ENCODE results near the gene ANKRD33B.
"Not testable (repeated sequence)": the region's sequence is repeated elsewhere in the genome, so short reads cannot be mapped to it uniquely, and the experiment has no call there.

Gene ANKRD33B

DNA sequence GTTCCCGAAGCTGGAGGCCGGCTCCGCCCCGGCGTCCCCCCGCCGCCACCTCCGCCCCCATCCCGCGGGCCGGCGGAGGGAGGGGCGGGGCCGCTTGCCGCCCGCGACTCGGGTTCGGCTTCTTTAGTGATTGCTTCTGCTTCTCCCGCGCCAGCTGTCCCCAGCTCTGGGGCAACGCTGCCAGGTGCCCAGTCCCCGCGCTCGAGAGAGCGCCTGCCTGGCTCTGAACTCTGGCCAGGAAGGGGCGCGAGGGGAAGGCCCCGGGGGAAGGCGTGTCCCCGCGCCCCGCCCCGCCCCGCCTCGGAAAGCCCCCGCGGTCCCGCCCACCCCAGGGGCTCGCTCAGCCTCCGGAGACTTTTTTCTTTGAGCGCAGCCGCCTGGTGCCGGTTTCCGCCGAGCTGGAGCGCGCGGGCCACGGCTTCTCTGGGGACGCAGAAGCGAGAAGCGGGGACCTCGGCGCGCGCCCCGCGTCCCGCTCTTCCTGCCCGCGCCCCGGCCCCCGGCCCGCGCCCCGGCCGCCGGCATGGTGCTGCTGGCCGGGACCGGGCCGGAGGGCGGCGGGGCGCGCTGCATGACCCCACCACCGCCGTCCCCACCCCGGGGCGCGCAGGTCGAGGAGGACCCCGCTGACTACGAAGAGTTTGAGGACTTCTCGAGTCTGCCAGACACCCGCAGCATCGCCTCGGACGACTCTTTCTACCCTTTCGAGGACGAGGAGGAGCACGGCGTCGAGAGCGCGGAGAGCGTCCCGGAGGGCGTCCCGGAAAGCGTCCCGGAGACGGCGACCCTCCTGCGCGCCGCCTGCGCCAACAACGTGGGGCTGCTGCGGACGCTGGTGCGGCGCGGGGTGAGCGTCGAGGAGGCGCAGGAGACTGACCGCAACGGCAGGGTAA is at the start of gene ANKRD33B:
TSS of gene ANKRD33B (plus strand) at position 126 of the 893 bp plus-strand sequence. CDS start at position 524, 398 bp downstream.
- peak; percentile 70 to 72 for DNase-seq

DNA sequence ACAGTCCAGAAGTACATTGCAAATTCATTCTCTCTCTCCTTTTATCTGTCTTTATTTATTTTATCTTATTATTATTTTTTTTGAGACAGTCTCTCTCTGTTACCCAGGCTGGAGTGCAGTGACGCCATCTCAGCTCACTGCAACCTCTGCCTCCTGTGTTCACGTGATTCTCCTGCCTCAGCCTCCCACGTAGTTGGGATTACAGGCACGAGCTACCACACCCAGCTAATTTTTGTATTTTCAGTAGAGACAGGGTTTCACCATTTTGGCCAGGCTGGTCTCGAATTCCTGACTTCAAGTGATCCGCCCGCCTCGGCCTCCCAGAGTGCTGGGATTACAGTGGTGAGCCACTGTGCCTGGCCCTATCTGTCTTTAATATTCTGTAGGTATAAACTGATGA is 49.3 kb upstream of the ANKRD33B start:
- not testable (repeated sequence) for DNase-seq

DNA sequence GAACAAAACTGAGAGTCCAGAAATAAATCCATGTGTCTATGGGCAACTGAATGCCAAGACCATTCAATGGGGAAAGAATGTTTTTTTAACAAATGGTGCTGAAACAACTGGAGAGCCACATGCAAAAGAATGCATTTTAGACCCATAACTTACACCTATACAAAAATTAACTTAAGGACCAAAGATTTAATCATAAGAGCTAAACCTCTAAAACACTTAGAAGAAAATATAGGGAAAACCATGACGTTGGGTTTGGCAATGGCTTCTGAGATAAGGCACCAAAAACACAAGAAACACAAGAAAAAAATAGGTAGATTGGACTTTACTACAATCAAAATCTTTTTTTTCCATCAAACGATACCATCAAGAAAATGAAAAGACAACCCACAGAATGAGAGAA is 48.4 kb upstream of the ANKRD33B start:
- DNase-seq = no peak

DNA sequence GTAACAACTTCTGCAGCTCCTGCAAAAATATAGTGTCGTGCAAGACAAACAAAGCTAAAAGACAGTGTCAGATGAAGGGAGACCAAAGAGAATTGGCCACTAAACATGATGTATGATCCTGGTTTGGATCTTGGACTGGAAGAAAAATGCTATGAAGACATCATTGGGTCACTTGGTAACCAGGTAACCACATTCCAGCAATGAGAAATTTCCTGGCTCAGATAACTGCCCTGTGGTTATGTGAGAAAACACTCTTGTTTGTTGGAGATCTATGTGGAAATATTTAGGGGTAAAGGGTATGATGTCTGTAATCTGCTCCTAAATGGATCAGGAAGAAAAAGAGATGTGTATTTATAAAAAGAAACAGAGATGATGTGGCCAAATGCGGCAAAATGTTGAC is 45.5 kb upstream of the ANKRD33B start:
- no peak for DNase-seq

DNA sequence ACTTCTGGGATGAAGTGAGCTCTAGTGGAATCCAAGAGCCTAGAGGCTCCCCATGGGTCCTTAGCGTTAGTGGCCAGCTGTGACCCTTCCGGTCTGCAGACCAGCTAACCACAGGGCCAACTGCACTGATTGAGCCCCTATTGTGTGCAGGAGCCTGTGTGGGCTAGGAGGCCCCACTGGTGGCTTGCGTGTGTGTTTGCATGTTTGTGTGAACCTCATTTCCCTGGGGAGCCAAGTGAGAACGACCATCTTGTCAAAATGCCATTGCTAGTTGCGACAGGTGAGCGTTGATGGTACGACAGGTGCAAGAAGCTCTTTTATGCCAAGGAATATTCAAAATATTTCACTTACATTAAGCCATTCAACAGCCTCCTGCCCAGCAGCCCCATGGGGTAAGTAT is 44.1 kb upstream of the ANKRD33B start:
- DNase-seq = no peak

DNA sequence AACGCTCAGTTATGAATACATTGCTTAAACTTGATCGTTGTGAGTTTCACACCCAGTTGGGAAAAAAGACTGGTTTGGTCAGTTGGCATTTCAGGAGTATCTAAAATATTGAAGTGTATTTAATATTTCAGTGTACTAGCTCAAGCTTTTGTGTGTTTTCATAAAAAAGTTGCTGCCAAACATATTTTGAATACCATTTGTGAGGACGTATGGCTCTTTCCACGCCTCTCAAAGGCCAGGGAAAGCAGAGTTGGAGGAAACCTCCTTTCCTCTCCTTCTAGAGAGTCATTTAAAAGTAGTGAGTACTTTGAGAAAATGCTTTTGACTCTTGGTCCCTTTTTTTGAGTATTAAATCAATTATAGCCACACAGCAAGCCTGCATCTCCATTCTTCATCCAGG is 43.2 kb upstream of the ANKRD33B start:
- no peak for DNase-seq

DNA sequence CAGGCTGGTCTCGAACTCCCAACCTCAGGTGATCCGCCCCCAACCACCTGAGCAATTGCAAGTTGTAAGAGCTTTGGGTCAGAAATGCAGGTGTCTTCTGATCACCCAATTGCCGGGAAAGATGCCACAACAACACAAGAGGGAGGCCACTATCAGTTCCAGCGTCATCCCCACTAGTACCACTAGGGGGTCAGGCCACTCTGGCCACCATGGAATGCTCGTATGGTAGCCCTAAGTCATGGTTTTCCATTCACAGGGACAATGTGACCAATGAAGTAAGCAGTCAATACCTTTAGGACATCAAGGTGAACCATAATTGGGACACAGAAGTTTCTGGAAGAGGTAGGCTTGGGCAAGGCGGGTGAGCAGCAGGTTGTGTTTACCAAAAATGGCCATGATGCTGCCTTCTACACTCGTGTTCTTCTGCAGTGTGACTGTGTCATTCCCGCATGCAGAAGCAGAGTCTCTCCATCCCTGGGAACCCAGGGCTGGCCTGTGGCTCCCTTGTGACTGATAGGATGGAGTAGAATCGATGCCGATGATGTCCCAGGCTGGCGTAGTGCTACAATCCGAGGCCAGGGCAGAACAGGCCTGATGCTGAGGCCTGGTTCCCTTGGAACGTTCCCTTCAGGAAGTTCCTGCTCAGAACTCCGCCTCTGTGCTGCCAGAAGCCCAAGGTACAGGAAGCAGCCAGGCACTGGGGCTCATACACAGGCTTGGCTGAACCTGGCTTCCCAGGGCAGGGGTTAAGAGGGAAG is 42.2 kb upstream of the ANKRD33B start:
- no peak for DNase-seq

DNA sequence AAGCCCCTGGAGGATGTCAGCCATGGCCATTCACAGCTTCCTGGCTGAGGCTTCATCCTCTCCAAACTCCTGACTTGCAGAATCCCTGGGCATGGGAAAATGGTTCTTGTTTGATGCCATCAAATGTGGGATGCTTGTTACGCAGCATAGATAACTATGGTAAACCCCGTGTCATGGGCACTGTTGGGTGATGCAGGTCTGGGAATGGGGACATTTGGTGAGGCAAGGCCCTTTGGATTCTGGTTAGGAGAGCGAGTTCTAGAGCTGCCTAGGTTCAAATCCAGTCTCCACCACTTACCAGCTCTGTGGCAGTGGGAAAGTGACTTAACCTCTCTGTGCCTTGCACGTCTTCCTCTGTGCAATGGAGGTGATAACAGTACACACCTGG is 41.7 kb upstream of the ANKRD33B start:
- DNase-seq = no peak

DNA sequence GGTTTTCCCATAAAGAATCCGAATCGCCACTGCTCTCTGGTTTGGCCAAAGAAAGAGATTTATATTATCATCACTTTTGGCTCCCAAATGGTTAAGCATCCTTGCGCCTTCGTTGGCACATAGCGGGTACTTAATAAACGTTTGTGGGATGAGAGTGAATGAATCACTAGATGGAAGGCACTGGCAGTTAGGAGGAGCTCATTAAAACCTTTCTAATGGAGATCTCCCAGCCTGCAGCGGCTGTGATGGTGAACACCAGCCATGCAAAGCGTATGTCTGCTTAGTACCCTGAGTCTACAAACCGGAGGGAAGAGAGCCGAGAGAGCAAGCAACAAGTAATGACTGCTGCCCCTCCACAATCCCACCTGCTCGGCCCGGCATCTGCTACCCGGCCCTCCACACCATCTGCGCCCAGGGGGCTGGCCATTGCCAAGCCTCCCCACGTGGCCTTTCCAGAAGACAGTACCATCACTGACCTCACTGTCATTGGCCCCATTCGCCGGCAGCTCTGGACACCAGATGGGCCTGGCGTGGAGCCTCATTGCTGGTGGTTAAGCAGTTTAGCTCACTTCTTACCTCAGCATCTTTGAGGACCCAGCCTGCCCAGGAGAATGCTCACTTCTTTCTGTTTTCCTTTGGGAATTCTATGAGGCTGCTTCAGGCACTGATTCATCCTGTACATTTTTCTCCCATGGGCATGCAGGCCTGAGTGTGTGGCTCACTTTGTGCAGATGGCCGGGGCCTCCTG is 39.3 kb upstream of the ANKRD33B start:
- no peak for DNase-seq

DNA sequence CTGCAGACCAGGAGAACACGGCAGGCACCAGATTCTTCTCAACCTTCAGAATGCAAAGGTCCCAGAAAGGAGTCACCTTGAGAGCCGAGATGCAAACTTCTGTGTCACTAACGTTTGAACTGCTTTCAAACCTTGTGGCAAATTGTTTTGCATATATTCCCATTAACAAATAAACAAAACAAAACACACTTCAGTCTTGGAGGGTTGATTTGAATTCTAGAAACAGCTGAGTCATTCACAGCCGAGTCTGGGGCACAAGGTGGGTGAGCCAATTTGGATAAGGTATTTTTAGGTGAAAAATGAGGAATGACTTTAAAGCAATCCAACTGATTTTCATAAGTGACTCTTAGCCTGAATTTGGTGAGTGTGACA is 38.8 kb upstream of the ANKRD33B start:
- no peak for DNase-seq

DNA sequence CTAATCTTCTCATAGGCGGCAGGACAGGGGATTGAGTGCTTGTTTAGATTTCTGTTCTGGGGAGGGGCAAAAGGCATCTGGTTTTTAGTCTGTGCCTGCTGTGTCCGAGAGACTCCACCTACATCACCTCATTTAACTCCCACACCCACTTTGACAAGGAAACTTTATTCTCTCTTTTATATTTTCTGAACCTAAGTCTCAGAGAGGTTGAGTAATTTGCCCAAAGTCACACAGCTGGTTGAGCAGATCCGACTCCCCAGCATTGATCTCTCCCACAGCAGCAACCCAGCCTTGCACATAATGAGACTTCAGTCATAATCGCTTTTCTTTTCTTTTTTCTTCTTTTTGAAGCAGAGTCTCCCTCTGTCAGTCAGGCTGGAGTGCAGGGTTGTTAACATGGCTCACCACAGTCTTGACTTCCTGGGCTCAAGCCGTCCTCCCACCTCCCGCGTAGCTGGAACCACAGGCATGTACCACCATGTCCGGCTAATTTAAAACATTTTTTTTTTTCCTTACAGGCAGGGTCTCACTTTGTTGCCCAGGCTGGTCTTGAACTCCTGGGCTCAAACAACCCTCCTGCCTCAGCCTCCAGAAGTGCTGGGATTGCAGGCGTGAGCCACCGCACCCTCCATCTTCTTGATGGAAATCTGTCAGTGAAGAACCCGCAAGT is 36.5 kb upstream of the ANKRD33B start:
- no peak for DNase-seq

DNA sequence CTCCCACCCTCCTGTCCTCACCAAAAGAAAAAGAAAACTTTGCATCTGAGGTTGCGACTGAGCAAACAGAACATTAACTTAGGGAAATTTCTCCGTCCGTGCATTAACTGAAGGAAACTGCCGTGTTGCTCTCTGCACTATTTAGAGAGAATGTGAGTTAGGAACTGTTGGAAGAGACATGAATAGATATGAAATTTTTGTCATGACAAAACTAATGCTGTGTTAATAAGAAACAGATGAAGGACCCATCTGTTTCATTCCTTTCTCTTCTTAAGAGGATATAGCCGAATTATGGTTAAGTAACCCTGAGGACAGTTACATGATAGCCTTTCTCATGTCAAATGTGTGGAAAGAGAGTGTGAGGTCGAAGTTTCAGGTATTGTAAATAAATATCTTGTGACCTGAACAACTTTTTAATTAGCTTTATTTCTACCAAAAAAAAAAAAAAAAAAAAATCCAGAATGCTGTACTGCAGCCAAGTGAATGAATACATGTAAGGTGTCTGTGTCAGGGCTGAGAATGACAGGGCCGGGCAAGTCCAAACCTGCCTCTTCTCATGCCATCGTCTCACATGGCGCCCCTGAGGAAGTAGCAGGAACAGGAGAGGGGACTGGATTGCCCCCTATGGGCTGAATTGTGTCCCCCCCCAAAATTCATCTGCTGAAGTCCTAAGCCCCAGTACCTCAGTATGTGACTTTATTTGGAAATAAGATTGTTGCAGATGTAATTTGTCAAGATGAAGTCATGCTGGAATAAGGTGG is 35.6 kb upstream of the ANKRD33B start:
- peak; percentile 16 to 42 for DNase-seq

DNA sequence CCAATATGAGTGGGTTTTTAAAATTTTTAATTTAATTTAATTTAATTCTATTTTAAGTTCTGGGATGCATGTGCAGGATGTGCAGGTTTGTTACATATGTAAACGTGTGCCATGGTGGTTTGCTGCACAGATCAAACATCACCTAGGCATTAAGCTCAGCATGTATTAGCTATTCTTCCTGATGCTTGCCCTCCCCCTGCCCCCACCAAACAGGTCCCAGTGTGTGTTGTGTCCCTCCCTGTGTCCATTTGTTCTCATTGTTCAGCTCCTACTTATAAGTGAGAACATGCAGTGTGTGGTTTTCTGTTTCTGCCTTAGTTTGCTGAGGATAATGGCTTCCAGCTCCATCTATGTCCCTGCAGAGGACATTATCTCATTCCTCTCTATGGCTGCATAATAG is 35.0 kb upstream of the ANKRD33B start:
- no peak for DNase-seq

DNA sequence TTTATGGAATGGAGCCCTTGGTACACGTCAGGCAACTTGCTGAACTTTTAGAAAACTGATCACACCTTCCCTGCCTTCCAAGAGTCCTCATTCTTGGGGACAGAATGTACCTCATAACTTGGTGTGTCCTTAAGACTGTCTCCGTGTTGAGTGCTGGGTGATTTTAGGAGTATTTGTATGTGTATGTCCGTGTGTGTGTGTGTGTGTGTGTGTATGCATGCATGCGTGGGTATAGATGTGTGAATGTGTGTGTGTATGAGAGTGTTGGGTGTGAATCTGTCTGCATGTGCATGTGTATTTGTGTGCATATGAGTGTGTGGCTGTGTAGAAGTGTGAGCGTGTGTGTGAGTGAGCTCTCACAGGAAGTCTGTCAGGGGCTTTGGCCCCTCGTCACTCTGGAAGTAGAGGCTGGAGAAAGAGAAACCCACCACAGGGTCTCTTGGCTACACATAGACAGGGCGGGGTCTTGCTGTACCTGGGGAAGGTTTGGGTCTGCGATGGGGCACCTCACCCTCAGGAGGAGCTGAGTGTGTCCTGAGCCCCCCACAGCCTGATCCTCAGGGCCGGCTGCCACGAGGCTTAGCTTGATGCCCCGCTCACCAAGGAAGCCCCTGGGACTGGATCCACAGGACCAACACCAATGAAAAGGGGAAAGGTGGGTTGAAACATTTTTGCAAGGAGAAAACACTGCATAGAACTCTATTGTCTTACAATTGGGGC is 33.1 kb upstream of the ANKRD33B start:
- DNase-seq = no peak

DNA sequence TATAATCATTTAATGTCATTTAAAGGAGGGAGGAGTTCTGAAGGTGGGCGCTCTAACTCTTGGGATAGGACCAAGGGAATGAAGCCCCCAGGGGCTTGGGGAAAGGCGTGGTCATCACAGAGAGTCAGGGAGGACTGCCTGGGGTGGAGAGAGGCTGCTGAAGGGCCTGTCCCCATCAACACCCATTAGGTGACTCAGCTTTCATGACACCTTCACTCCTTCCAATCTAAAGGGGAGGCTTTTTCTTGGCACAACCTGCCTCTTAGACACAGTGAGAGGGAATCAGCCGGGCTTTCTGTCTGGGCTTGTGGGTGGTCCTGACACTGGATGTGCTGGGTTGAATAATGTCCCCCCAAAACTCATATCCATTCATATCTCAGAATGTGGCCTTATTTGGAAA is 31.4 kb upstream of the ANKRD33B start:
- no peak for DNase-seq

DNA sequence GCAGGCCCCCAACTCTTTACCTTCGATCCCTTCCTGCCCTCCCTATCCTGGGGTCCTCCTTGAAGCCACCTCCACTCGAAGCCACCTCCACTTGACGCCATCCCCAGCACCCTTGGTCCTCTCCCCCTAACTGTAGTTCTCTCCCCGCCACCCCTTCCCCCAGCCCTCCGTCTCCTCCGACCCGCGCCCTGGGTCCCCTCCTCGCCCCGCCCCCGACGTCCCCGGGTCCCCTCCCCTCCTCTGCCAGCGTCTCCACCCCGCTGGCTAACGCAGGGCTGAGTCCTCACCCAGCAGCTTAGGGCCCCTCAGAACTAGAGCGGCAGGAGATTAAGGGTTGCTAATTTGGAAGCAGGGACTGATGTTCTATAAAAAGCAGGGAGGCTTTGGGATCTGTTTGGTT is 30.6 kb upstream of the ANKRD33B start:
- no peak for DNase-seq

DNA sequence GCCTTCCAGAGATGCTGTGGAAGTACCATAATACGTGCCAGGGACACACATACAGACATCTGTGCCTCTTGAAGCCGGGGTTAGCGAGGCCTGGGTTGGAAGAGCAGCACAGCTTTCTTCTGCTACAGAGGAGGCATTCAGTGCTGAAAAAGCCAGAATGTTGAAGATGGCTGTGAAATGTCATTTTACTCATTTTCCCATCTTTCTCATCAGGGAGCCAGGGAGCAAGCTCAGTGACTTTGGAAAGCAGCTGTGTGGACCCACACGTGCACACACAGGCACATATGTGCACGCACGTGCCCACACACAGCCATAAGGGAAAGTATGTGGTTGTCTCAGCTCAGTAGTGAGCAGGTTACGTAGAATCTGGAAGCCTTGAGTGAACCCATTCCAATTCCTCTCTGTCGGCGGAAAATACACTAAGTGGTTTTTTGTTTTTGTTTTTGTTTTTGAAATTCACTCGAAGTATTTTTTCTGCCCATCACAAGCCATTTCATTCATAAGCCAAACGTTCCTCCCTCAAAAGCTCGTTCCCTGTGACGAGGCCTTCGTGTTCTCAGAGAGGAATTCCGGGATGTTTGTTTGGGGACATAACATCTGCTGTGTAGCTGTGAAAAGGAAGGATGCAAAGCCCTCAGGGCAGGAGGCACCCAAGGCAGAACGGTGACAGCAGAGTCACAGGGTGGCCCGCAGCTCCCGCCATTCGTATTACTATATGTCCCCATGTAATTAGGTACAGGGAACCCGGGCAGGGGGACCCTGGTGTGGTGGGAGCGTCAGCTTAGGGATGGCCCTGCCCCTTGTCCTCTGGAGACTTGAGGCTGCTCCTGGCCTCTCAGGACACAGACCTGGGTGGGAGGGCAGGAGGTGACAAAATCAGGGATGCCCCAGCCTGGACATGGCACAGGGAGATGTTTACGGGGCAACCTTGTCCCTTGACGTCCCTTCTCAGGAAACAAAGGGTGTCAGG is 29.0 kb upstream of the ANKRD33B start:
- no peak for DNase-seq

DNA sequence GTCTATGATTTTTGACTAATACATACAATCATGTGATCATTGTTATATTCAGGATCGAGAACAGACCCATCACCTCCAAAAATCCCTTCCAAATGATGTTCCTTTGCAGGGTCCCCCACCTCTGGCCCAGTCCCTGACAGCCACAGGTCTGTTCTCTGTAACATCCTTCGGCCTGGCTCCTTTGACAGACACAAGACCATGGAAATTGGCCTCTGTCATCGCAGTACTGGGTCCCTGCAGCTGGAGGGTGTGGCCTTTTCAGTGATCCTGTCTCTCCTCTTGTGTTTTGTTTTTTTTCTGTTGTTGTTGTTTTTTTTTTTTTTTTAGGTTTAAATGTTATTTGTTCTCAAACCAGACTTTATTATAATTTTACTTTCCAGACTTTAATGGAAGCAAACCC is 27.4 kb upstream of the ANKRD33B start:
- no peak for DNase-seq

DNA sequence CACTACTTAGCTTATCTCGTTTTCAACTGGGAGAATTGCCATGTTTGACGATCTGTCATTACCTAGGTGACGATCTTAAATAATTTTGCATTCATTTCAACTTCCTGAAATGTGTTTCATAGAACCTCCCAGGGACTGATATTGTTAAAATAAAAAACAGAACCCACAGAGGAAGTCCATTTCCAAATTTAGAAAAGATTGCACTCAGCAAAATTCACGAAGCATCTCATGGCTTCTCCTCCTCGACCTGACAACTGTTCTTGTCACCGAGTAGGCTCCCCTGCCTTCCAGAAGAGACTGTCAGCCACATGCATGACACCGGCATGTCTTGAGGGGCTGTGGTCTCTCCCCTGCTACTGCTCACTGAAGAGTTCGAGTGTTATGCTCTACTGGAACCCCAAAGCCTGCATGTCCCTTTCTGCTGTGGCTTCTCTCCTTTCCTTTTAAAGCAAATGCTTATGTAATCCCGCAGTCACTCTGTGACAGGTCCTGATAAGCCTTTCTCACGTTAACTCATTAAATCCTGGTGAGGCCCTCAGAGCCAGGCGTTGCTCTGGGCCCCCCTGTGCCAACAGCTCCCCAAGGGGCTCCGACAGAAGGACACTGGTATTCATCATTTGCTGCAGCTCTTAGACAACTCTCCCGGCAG is 26.8 kb upstream of the ANKRD33B start:
- no peak for DNase-seq

DNA sequence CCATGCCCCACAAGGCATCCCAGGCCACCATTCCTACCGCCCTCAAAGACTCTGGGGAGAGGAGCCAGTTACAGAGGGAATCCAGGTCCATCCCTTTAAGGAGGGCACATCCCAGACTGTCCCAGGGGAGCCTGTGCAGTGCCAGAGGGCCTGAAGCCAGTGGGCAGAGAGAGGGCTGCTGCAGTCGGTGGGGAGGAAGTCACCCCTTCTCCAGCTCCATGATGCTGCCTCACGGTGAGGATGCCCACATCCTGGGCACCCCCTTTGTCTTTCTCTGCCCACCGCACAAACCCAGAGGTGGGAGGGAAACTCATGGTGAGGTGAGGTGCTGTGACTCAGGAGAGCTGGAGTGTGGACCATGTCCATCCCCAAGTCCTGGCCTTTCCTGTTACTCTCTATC is 26.2 kb upstream of the ANKRD33B start:
- DNase-seq = no peak
